Glutamatergic neuron (in vitro differentiated cells): ENCODE measurements around the gene RHEBL1. TPM values are rescaled to one million over a fixed set of nuclear protein-coding genes. Genes with fewer than 3 reads are reported as not detected.

Source experiments
- DNase-seq: peaks from one replicate; pipeline ENCODE4 v3.0.0; 2022
- H3K27ac Mint-ChIP-seq: one replicate; pipeline ENCODE4 v1.8.0; 2020; ENCODE audit warnings: mild to moderate bottlenecking, mixed read lengths, inconsistent platforms; ENCODE audit not compliant: unreplicated experiment
- H3K27me3 Mint-ChIP-seq: one replicate; pipeline ENCODE4 v1.8.0; 2020; ENCODE audit warnings: mild to moderate bottlenecking, moderate library complexity, mixed read lengths, inconsistent platforms; ENCODE audit not compliant: unreplicated experiment
- H3K36me3 Mint-ChIP-seq: one replicate; pipeline ENCODE4 v1.8.0; 2020; ENCODE audit warnings: mild to moderate bottlenecking, mixed read lengths, inconsistent platforms; ENCODE audit not compliant: unreplicated experiment
- H3K4me1 Mint-ChIP-seq: one replicate; pipeline ENCODE4 v1.8.0; 2020; ENCODE audit warnings: mild to moderate bottlenecking, low read depth, mixed read lengths, inconsistent platforms; ENCODE audit not compliant: unreplicated experiment
- H3K4me3 Mint-ChIP-seq: one replicate; pipeline ENCODE4 v1.8.0; 2020; ENCODE audit warnings: mild to moderate bottlenecking, mixed read lengths, inconsistent platforms; ENCODE audit not compliant: unreplicated experiment
- H3K9me3 Mint-ChIP-seq: one replicate; pipeline ENCODE4 v1.8.0; 2020; ENCODE audit warnings: mild to moderate bottlenecking, moderate library complexity, mixed read lengths, inconsistent platforms; ENCODE audit not compliant: unreplicated experiment
- total RNA-seq: library from RNA; stranded (reverse); fragmentation: NEBNext Ultra II Directional; extraction: Animal tissue kit (Norgen Biotek cat#: 25700); gene quantifications from one replicate; pipeline ENCODE4 v1.2.1, GENCODE V29; 2021; ENCODE audit not compliant: unreplicated experiment
- TF ChIP-seq, protein P1 (sequence below): fragments of 200-600 bp; sonication (generic); IDR thresholded peaks from one replicate; pipeline ENCODE4 v1.5.0; 2021; ENCODE audit not compliant: partially characterized antibody, unreplicated experiment

Gene RHEBL1
- total RNA-seq, 1 donor from 2014 or later, result 2.3 TPM

- Mint-ChIP-seq H3K4me1 (peaks cover 4% of the 10 kb centered on the region), H3K27ac (no peak overlapping the region), H3K36me3 (peaks cover 10% of the 10 kb centered on the region), H3K4me3 (no peak overlapping the region), H3K9me3 (peaks cover 22% of the 10 kb centered on the region), H3K27me3 (peaks cover 15% of the 10 kb centered on the region)
- TF ChIP-seq, protein P1, sequence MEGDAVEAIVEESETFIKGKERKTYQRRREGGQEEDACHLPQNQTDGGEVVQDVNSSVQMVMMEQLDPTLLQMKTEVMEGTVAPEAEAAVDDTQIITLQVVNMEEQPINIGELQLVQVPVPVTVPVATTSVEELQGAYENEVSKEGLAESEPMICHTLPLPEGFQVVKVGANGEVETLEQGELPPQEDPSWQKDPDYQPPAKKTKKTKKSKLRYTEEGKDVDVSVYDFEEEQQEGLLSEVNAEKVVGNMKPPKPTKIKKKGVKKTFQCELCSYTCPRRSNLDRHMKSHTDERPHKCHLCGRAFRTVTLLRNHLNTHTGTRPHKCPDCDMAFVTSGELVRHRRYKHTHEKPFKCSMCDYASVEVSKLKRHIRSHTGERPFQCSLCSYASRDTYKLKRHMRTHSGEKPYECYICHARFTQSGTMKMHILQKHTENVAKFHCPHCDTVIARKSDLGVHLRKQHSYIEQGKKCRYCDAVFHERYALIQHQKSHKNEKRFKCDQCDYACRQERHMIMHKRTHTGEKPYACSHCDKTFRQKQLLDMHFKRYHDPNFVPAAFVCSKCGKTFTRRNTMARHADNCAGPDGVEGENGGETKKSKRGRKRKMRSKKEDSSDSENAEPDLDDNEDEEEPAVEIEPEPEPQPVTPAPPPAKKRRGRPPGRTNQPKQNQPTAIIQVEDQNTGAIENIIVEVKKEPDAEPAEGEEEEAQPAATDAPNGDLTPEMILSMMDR, result peak; percentile 91
- DNase-seq, result peak; percentile 81
Measured at GRCh38 chr12:49098035-49098451, 28.3 kb upstream of the RHEBL1 start.

GRCh38 chr12:49097381-49097780 is 27.6 kb upstream of the RHEBL1 start:
- peaks cover 15% of the 10 kb centered on the region for H3K27me3 Mint-ChIP-seq
- peaks cover 4% of the 10 kb centered on the region for H3K4me1 Mint-ChIP-seq
- peaks cover 10% of the 10 kb centered on the region for H3K36me3 Mint-ChIP-seq
- H3K9me3 Mint-ChIP-seq, result peaks cover 22% of the 10 kb centered on the region
- DNase-seq, result no peak
- H3K27ac Mint-ChIP-seq, result no peak overlapping the region
- H3K4me3 Mint-ChIP-seq, result no peak overlapping the region
- TF ChIP-seq, protein P1, result no peak

DNA sequence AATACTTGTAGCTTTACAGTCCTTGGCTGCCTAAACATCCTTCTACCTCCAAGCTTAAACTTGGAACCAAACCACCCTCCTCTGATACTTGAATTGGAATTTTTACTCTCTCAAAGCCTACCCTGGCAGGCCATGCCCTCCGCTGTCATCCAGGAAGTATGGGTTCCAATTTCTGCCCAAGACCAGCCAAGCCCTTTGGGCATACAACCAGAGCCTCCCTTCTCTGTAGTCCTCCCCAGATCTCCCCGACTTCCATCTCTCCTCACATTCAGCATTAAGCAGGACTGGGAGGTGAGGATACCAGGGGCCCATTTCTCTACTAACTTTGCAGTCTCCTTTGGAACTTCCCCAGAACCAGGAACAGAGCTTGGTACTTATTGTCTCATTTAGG is 25.2 kb upstream of the RHEBL1 start:
- Mint-ChIP-seq H3K27me3 (peaks cover 25% of the 10 kb centered on the region), H3K27ac (peak overlapping the region; percentile 28), H3K36me3 (peaks cover 10% of the 10 kb centered on the region), H3K4me1 (peaks cover 5% of the 10 kb centered on the region), H3K9me3 (peaks cover 22% of the 10 kb centered on the region), H3K4me3 (peak overlapping the region; percentile 47)
- TF ChIP-seq, protein P1, result no peak
- DNase-seq, result no peak

GRCh38 chr12:49094160-49094974 is 24.6 kb upstream of the RHEBL1 start, which contains the start of gene DHH:
Gene DHH (minus strand): TSS chr12:49094801. CDS start chr12:49094512, 289 bp downstream.
- Mint-ChIP-seq H3K27me3 (peaks cover 25% of the 10 kb centered on the region), H3K4me3 (peak within 1 kb of the TSS; percentile 47), H3K27ac (peak within 1 kb of the TSS; percentile 28), H3K36me3 (peaks cover 10% of the 10 kb centered on the region), H3K9me3 (peaks cover 22% of the 10 kb centered on the region), H3K4me1 (peaks cover 5% of the 10 kb centered on the region)
- TF ChIP-seq, protein P1, result no peak
- peak; percentile 46 for DNase-seq

DNA sequence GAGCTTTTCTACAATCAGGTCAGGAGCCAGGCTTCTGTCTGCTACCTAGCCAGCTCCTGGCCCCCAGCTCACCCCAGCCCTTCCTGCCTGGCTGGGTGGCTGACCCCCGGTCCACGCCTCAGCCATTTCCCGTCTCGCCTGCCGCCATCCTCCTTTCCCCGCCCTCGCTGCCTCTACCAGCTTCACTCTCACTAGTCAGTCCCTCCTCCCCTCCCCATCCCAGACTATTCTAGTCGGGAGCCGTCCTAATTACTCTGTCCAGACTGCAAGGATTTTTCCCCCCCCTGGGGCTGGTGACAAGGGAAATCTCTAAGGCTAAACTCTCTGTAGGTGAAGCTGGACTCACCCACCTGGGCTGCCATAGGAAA is 24.0 kb upstream of the RHEBL1 start:
- Mint-ChIP-seq H3K27me3 (peaks cover 25% of the 10 kb centered on the region), H3K4me3 (peak overlapping the region; percentile 25), H3K27ac (no peak overlapping the region), H3K4me1 (peaks cover 5% of the 10 kb centered on the region), H3K36me3 (peaks cover 10% of the 10 kb centered on the region), H3K9me3 (peaks cover 22% of the 10 kb centered on the region)
- TF ChIP-seq, protein P1, result no peak
- no peak for DNase-seq
